HPDE6-E6E7 (cell line): Measurements from ENCODE around the gene ITGB7.

ENCODE experiments used
- DNase-seq: peaks from one replicate; pipeline ENCODE4 v3.0.0; 2011; ENCODE audit warnings: missing footprints; ENCODE audit errors: extremely low spot score

ITGB7 gene

DNA sequence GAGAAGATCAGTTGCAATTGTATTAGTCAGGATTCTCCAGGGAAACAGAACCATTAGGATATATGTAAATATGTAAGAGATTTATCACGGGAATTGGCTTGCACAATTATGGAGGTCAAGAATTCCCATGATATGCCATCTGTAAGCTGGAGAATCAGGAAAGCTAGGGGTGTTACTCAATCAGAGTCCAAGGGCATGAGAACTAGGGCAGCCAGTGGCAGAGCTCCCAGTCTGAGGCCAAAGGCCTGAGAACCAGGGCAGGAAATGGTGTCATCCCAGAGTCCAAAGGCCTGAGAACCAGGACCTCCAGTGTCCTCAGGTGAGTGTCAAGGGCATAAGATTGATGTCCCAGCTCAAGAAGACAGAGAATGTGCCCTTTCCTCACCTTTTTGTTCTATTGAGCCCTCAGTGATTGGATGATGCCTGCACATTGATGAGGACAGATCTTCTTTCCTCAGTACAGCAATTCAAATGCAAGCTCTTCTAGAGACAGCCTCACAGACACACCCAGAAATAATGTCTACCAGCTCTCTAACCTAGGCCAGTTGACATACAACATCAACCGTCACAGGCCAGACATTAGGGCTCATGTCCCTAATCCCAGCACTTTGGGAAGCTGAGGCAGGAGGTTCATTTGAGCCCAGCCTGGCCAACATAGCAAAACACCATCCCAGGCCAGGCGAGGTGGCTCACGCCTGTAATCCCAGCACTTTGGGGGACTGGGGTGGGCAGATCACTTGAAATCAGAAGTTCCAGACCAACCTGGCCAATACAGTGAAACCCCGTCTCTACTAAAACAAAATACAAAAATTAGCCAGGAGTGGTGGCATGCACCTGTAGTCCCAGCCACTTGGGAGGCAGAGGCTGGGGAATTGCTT lies 61.4 kb downstream of the ITGB7 start:
- no peak for DNase-seq

DNA sequence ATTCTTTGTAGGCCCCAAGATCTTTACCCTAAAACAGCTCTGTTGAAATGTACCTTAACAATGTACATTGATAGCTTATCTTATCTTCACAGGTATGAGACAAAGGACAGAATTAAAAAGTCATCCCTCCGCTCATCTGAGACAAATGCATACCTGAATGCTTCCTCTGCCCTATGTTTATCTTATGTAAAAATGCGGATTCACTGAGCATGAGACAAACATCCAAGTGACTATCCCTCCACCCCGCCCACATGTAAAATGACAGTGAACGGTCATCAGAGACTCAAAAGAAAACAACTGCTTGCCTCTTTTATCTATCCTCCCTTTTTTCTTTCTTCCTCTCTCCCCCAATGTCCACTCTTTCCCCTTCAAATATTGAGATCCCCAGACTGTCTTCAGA lies 63.7 kb downstream of the ITGB7 start:
- no peak for DNase-seq
